Adrenal gland (tissue), 12 donors: ENCODE results near the gene MARK2. TPM values are rescaled to one million over a fixed set of nuclear protein-coding genes. Genes with fewer than 3 reads are reported as not detected.
"Not testable (repeated sequence)": the region's sequence is repeated elsewhere in the genome, so short reads cannot be mapped to it uniquely, and the experiment has no call there.

Experiments
- DNase-seq, 7 donors: peaks; one replicate each; pipeline ENCODE4 v3.0.0-alpha.2; 2019 to 2020
- H3K27ac ChIP-seq, 5 donors: fragments of 200-600 bp; sonication (generic) in 4 of 5; 1 replicate in 3 of 5; 2 replicates in 2 of 5; pipeline versions ENCODE4 v1.5.1 to v1.8.0; 2016 to 2020; ENCODE audit warnings: mild to moderate bottlenecking in 1 of 5
- H3K27me3 ChIP-seq: fragments of 200-600 bp; 2 replicates; pipeline ENCODE4 v1.8.0; 2021
- H3K36me3 ChIP-seq, 2 donors: fragments of 200-600 bp; replicated peaks in 1 of 2; 1 replicate in 1 of 2; 2 replicates in 1 of 2; pipeline versions ENCODE4 v1.5.1 to v1.8.0; 2018 to 2022
- H3K4me1 ChIP-seq, 2 donors: fragments of 200-600 bp; replicated peaks in 1 of 2; 1 replicate in 1 of 2; 2 replicates in 1 of 2; pipeline versions ENCODE4 v1.5.1 to v1.8.0; 2018 to 2021
- H3K4me3 ChIP-seq, 4 donors: fragments of 200-600 bp; sonication (generic) in 3 of 4; one replicate each; pipeline ENCODE4 v1.5.1; 2016 to 2018
- H3K9me3 ChIP-seq, 3 donors: fragments of 200-600 bp; sonication (generic) in 1 of 3; replicated peaks in 1 of 3; 1 replicate in 2 of 3; 2 replicates in 1 of 3; pipeline versions ENCODE4 v1.5.1 to v1.8.0; 2016 to 2021
- POLR2A ChIP-seq, 2 donors: fragments of 450-650 bp; IDR thresholded peaks; one replicate each; pipeline ENCODE4 v1.6.1; 2017; ENCODE audit warnings: antibody characterized with exemption in 2 of 2, mild to moderate bottlenecking in 2 of 2, moderate library complexity in 1 of 2
- WGBS, 4 donors: extraction: QIAGEN DNeasy Blood & Tissue Kit in 2 of 4; methylation state at CpG; one replicate each; pipeline versions ENCODE4 v1.1.5 to v1.1.7; 2013 to 2017; 5-methylcytosine and 5-hydroxymethylcytosine counted together
- intact Hi-C, 2 donors: fragments of 100-400 bp; cut with DNase I; formaldehyde crosslinking; loops; one replicate each; pipeline versions ENCODE4 v1.14.1 to v1.15.0; 2022 to 2023
- polyA plus RNA-seq, 3 donors: library from polyadenylated mRNA; stranded (reverse); fragments of 200-250 nt in 2 of 3; fragments of 350-450 nt in 1 of 3; fragmentation: Illumina TruSeq in 1 of 3; extraction: RNeasy Lipid Tissue Mini Kit (QIAGEN cat#74804) in 1 of 3; gene quantifications; one replicate each; pipeline ENCODE4 v1.2.3, GENCODE V29; 2013 to 2014
- total RNA-seq, 9 donors: library from RNA; depleted of rRNA in 4 of 9; stranded (reverse); fragments of >200 nt in 4 of 9; fragments of 120-200 nt in 1 of 9; fragmentation: NEBNext Ultra II Directional in 1 of 9; extraction: Animal tissue kit (Norgen Biotek cat#: 25700) in 1 of 9; gene quantifications; one replicate each; pipeline versions ENCODE4 v1.1.0 to v1.2.4, GENCODE V29; 2013 to 2023
- TF ChIP-seq, protein P1 (sequence below), 6 experiments: fragments of 450-650 bp in 4 of 6; fragments of 200-600 bp in 2 of 6; sonication (generic) in 1 of 6; IDR thresholded peaks; 1 replicate in 5 of 6; 2 replicates in 1 of 6; pipeline versions ENCODE4 v1.5.1 to v1.8.0; 2016 to 2021; ENCODE audit warnings: antibody characterized with exemption in 6 of 6, mild to moderate bottlenecking in 2 of 6, moderate library complexity in 1 of 6
- donor health status: healthy with polysubstance abuse.
- donor health status: Bipolar disorder and iron deficiency.
- donor health status: DM: yes; HTN: yes; CAD: no.
- donor health status: DM: no; HTN: no; CAD: no.
- donor health status: DM: no; HTN: no; CAD: no.
- donor health status: DM: yes; HTN: yes; CAD: no.

Gene MARK2
- total and polyA plus RNA-seq, 12 donors, result 7.3 to 39.7 (median 31.6) TPM

DNA sequence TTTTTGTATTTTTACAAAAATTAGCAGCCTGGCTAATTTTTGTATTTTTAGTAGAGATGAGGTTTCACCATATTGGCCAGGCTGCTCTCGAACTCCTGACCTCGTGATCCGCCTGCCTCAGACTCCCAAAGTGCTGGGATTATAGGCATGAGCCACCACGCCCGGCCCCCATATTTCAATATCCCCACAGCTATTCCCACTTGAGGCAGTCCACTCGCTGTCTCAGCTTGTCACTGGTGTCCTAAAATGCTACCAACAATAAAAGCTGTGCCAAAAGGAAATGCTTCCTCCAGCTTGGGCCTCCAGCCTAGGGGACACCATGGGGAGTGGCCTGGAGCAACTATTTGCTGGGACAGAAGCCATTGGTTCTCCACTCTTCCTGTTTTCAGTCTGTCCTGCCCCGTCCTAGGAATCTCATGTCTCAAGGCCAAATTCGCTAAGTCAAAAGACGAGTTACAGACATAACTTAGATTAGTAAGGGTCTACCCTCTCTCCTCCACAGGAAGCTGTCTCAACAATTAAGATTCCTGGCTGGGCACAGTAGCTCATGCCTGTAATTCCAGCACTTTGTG, 33.0 kb upstream of the MARK2 start:
- Histone ChIP-seq H3K27me3 (no peaks in the 10 kb centered on the region), H3K9me3 (no peaks in the 10 kb centered on the region), H3K4me3 (no peak overlapping the region), H3K4me1 (no peaks in the 10 kb centered on the region), H3K36me3 (no peaks in the 10 kb centered on the region), H3K27ac (peak overlapping the region in 1 of 5 donors; percentile 74)
- intact Hi-C loops, result no loop called here
- DNase-seq, result peak; percentile 21 to 81 (median 42)
- WGBS, 4 donors, result 59 to 66% (median 62%) methylated on average over 9 of the region's 9 CpGs
- no peak for TF ChIP-seq POLR2A (IDR thresholded peaks at IDR 0.05)
- TF ChIP-seq, protein P1, sequence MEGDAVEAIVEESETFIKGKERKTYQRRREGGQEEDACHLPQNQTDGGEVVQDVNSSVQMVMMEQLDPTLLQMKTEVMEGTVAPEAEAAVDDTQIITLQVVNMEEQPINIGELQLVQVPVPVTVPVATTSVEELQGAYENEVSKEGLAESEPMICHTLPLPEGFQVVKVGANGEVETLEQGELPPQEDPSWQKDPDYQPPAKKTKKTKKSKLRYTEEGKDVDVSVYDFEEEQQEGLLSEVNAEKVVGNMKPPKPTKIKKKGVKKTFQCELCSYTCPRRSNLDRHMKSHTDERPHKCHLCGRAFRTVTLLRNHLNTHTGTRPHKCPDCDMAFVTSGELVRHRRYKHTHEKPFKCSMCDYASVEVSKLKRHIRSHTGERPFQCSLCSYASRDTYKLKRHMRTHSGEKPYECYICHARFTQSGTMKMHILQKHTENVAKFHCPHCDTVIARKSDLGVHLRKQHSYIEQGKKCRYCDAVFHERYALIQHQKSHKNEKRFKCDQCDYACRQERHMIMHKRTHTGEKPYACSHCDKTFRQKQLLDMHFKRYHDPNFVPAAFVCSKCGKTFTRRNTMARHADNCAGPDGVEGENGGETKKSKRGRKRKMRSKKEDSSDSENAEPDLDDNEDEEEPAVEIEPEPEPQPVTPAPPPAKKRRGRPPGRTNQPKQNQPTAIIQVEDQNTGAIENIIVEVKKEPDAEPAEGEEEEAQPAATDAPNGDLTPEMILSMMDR (IDR thresholded peaks at IDR 0.05), result no peak

DNA sequence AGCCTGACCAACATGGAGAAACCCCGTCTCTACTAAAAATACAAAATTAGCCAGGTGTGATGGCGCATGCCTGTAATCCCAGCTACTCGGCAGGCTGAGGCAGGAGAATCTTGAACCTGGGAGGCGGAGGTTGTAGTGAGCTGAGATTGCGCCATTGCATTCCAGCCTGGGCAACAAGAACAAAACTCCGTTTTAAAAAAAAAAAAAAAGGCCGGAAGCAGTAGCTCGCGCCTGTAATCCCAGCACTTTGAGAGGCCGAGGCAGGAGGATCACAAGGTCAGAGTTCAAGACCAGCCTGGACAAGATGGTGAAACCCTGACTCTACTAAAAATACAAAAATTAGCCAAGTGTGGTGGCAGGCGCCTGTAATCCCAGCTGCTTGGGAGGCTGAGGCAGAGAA, 28.5 kb upstream of the MARK2 start:
- H3K4me1 ChIP-seq, result peaks cover 0 to 21% of the 10 kb centered on the region in 2 donors
- intact Hi-C loops, H3K27ac ChIP-seq, H3K4me3 ChIP-seq, H3K36me3 ChIP-seq, DNase-seq, H3K9me3 ChIP-seq, H3K27me3 ChIP-seq: not testable (repeated sequence)
- 82 to 91% (median 88%) methylated on average over 11 of the region's 11 CpGs for WGBS, 4 donors

DNA sequence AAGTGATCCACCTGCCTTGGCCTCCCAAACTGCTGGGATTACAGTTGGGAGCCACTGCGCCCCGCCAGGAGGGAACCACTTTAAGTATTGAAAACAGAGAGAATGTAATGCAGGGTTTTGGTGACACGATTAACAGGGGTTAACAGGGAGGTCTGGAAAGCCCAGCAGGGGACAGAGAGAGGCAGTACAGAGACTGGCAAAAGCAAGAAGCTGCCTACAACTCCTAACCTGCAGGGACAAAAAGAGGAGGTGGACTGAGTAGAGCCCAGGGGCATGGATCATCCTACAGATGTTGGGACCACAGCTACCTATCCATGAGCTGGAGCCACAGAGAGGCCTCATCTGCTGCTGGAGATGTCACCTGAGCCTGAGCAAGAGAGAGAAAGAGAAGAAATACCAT, 27.4 kb upstream of the MARK2 start:
- H3K4me1 ChIP-seq, result peaks cover 0 to 24% of the 10 kb centered on the region in 2 donors
- H3K27me3 ChIP-seq, result no peaks in the 10 kb centered on the region
- no peak overlapping the region for H3K4me3 ChIP-seq
- intact Hi-C loops, result no loop called here
- no peaks in the 10 kb centered on the region for H3K9me3 ChIP-seq
- H3K27ac ChIP-seq, result no peak overlapping the region
- 77 to 90% (median 81%) methylated on average over 3 of the region's 3 CpGs for WGBS, 4 donors
- H3K36me3 ChIP-seq, result no peaks in the 10 kb centered on the region
- TF ChIP-seq, protein P1 (IDR thresholded peaks at IDR 0.05), result no peak
- TF ChIP-seq POLR2A (IDR thresholded peaks at IDR 0.05), result no peak
- DNase-seq, result no peak

DNA sequence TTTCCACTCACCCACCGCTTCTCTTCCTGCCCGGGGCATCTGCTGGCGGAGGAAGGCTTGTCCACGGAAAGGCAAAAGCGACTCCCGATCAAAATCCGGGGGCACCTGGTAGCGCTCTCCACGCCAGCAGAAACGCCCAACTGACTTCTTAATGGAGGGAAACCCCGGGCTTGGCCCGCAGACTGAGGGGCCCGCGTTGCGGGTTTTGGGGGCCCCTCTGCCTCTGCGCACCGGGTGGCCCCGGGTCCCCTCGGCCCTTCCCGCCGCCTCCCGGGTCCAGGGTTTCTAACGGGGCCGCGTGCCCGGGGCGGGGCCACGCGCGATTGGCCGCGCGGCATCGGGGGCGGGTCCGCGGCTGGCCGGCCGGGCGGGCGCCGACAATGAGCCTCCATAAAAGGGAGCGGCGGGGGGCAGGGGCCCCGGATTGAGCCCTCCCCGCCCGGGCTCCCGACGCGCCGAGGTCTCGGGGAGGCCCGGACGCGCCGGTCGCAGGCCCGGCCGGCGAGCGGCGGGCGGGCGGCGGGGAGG, 25.8 kb upstream of the MARK2 start, which contains the start of gene SPINDOC:
TSS of gene SPINDOC (plus strand) at position 422 of the 528 bp plus-strand sequence. CDS start 231 bp downstream, outside the sequence.
- peak; percentile 39 to 49 for TF ChIP-seq POLR2A (IDR thresholded peaks at IDR 0.05)
- TF ChIP-seq, protein P1 (IDR thresholded peaks at IDR 0.05), result no peak
- peak; percentile 60 to 84 (median 79) for DNase-seq
- H3K4me3 ChIP-seq, result peak within 1 kb of the TSS; percentile 54 to 88 (median 62)
- WGBS, 4 donors, result 0 to 1% (median 0%) methylated on average over 5 to 50 of the region's 65 CpGs
- peaks cover 0 to 6% of the 10 kb centered on the region in 2 donors for H3K36me3 ChIP-seq
- peak within 1 kb of the TSS in 4 of 5 donors; percentile 22 to 80 (median 48) for H3K27ac ChIP-seq
- peaks cover 0 to 24% of the 10 kb centered on the region in 2 donors for H3K4me1 ChIP-seq
- intact Hi-C loops, result no loop called here
- no peaks in the 10 kb centered on the region for H3K9me3 ChIP-seq
- no peaks in the 10 kb centered on the region for H3K27me3 ChIP-seq
